Stimulated activated CD8-positive, alpha-beta memory T cell treated with anti-CD3 and anti-CD28 coated beads, Interleukin-4, amount 100 ng/mL, for 4 hours (primary cell): ENCODE measurements around the gene HOXB13.

Experiments used
- DNase-seq, 2 donors: peaks; one replicate each; pipeline ENCODE4 v3.0.0-alpha.2; 2020; ENCODE audit warnings: low read depth in 2 of 2, low spot score in 1 of 2

HOXB13 gene

GRCh38 chr17:48711128-48711527 is 17.4 kb downstream of the HOXB13 start:
- no peak for DNase-seq

- DNase-seq: no peak
These were observed 23.9 kb downstream of the HOXB13 start for GRCh38 chr17:48704361-48705248.

- no peak for DNase-seq
These were observed 26.6 kb downstream of the HOXB13 start for GRCh38 chr17:48701864-48702532.

GRCh38 chr17:48693178-48693577 is 35.4 kb downstream of the HOXB13 start:
- no peak for DNase-seq

- DNase-seq: no peak
These were observed 36.5 kb downstream of the HOXB13 start for GRCh38 chr17:48692049-48692448.

GRCh38 chr17:48690655-48691054 is 37.9 kb downstream of the HOXB13 start:
- no peak for DNase-seq

GRCh38 chr17:48681609-48682008 is 46.9 kb downstream of the HOXB13 start:
- no peak for DNase-seq

DNA sequence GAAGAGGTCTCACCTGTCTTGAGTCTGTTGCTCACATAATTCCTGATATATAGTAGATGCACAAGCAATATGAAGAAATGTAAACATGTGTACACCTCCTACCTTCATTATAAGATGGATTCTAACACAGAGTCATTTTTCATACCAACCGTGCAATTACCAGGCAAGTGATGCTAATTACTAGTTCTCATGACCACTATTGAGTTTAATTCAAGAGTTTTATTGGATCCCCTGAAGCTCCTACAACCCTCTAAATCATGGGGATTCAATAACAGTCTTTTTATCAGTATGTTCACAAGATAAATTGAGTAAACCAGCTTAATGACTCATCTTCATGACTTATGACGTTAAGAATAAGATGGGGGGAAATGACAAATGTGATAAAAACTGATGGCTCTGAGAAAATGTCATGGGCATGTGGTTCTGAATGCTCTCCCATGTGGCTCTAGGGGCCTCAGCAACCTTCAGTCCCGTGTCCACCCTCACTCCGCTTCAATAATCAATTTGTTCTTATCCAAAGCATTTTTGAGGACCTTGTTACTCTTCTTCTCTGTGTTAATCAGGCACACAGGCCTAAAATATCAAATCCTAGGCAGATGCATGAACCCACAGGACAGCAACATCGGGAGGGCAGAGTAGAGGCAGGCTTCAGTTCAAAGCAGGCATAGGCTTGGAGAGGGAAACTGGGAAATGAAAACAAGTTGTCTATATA is 49.0 kb downstream of the HOXB13 start:
- no peak for DNase-seq

DNA sequence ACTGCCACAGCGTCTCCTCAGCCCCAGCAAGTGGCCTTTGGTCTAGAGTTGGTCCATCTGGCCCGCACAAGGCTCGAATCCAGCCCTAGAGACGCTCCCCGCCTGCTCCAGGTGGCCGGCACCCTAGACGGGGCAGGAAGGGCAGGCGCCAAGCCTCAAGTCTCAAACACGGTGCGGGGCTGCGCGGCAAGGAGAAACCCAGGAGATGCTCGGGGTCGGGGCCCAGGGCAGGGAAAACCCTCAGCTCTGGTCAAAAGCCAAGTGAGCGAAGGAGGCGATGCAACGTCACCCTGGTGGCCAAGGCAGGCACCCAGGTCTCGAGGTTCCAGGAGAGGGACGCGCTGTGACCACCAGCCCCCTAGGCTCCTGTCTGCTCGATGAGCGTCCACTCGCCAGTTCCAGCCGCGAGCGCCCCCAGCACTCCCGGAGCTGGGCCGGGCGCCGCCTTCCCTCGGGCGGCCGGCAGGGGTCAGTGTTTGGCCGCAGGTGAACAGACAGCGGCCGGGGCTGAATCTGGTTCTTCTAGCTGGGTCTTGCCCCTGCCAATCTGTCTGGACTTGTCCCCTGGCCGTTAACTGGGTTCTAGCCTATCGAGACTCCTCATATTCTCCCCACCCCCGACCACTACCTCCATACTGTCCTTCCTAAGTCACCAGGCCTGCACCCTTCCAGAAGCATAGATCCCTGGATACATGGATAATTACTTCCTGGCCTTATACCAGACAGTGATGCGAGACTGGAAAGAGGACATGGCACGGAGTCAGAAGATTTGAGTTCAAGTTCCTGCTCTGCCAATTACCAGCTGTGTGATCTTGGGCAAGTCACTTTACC is 50.2 kb downstream of the HOXB13 start:
- peak; percentile 21 to 27 for DNase-seq

DNA sequence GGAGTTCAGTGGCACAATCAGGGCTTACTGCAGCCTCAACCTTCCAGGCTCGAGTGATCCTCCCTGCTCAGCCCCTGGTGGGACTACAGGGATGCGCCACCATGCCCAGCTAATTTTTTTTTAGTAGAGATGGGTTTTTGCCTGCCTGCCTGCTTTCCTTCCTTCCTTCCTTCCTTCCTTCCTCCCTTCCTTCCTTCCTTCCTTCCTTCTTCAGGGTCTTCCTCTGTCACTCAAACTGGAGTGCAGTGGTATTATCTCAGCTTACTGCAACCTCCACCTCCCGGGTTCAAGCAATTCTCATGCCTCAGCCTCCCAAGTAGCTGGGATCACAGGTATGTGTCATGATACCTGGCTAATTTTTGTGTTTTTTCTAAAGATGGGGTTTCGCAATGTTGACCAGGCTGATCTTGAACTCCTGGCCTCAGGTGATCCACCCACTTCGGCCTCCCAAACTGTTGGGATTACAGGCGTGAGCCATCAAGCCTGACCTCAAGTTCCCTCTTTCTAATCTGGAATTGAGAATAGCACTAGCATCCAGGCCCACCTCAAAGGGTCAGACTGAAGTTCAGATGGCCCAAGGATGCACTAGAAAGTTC is 51.5 kb downstream of the HOXB13 start:
- DNase-seq: no peak
